Sigmoid colon (tissue), 4 donors: ENCODE results near the gene ASB2.

Experiments
- CTCF ChIP-seq, 4 experiments: fragments of 450-650 bp in 3 of 4; fragments of 200-600 bp in 1 of 4; IDR thresholded peaks; one replicate each; pipeline ENCODE4 v1.5.1; 2016 to 2019; ENCODE audit warnings: antibody characterized with exemption in 4 of 4, mild to moderate bottlenecking in 3 of 4, moderate library complexity in 2 of 4
- EP300 ChIP-seq, 4 donors: sonication (generic); formaldehyde crosslinking; IDR thresholded peaks; one replicate each; pipeline ENCODE4 v1.6.1; 2017; ENCODE audit warnings: antibody characterized with exemption in 4 of 4

- TF ChIP-seq EP300 (IDR thresholded peaks at IDR 0.05) = no peak
- no peak for TF ChIP-seq CTCF (IDR thresholded peaks at IDR 0.05)
Measured at GRCh38 chr14:93949511-93950075, 26.8 kb downstream of the ASB2 start.
